HCT116 (cell line): ENCODE results near the gene ASCL1.

Experiments
- EZH2 ChIP-seq: fragments of 200-600 bp; sonication (generic); IDR thresholded peaks from 2 replicates; pipeline ENCODE4 v1.6.1; 2017; ENCODE audit warnings: antibody characterized with exemption, mixed run types
- EZH2phosphoT487 ChIP-seq: fragments of 200-600 bp; IDR thresholded peaks from 2 replicates; pipeline ENCODE4 v1.6.1; 2018; ENCODE audit warnings: antibody characterized with exemption, borderline replicate concordance
- FOSL1 ChIP-seq: IDR thresholded peaks from 2 replicates; pipeline ENCODE4 v1.6.1; 2012; ENCODE audit warnings: low read depth
- JUND ChIP-seq: IDR thresholded peaks from 2 replicates; pipeline ENCODE4 v1.6.1; 2012
- POLR2A ChIP-seq: IDR thresholded peaks from 2 replicates; pipeline ENCODE4 v1.7.0; 2011; ENCODE audit warnings: borderline replicate concordance; ENCODE audit not compliant: insufficient read depth, insufficient read length; ENCODE audit errors: extremely low read depth
- POLR2AphosphoS5 ChIP-seq: IDR thresholded peaks from 2 replicates; pipeline ENCODE4 v1.6.1; 2011; ENCODE audit warnings: mild to moderate bottlenecking, low read depth, low read length, moderate library complexity
- RAD21 ChIP-seq: IDR thresholded peaks from 2 replicates; pipeline ENCODE4 v1.6.1; 2012; ENCODE audit warnings: low read depth, mild to moderate bottlenecking
- TF ChIP-seq, protein P1 (sequence below): IDR thresholded peaks from 2 replicates; pipeline ENCODE4 v1.6.1; 2012
- TF ChIP-seq, protein P2 (sequence below), 3 experiments: fragments of 200-600 bp in 1 of 3; sonication (generic) in 1 of 3; IDR thresholded peaks in 2 of 3; conservative IDR thresholded peaks in 1 of 3; 2 replicates each; pipeline ENCODE4 v1.5.1; 2012 to 2017; ENCODE audit warnings: low read depth in 2 of 3, low read length in 2 of 3, antibody characterized with exemption in 1 of 3, borderline replicate concordance in 1 of 3, control low read depth in 1 of 3, mild to moderate bottlenecking in 1 of 3, mixed read lengths in 1 of 3, mixed run types in 1 of 3, moderate library complexity in 1 of 3; ENCODE audit not compliant: insufficient read depth in 1 of 3
- TF ChIP-seq, protein P3 (sequence below): IDR thresholded peaks from 2 replicates; pipeline ENCODE4 v1.6.1; 2011; ENCODE audit warnings: mild to moderate bottlenecking, low read length, moderate library complexity; ENCODE audit not compliant: insufficient replicate concordance; ENCODE audit errors: extremely low read depth

DNA sequence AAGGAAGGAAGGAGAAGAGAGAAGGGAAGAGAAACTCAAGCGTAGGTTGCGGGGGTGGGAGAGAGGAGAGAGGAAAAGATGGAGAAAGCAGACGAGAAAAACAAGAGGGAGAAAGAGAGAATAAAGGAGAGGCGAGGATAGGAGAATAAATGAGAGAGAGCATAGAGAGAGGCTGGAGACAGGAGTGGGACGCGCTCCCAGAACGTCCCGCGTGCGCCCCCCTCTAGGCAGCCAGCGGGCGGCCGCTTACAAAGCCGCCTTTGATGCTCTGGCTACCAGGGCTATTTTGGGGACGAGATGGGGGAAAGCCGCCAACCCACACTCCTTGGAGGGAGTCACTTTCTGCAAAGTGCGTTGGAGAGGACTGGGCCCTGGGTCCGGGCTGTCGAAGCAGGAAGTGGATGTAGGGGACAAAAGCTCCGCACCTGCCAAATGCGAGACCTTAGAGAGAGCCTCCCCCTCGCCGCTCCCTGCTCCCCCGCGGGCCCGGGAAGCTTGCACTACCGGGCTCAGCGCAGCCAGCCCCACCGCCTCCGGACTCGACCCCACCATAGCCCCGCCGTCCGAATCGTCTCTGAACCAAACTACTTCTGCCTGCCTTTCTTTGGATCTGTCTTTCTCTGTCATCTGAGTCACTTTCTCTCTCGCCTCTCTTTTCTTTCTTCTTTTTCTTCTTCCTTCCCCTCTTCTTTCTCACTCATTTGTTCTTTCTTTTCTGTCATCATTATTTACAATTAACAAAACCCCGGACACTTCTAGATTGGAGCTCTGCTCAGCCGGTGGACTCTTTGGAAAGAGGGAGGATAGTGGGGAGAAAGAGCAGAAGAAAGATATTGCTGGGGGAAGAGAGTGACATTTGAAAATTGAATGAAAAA is 8.0 kb downstream of the ASCL1 start:
- TF ChIP-seq, protein P1, sequence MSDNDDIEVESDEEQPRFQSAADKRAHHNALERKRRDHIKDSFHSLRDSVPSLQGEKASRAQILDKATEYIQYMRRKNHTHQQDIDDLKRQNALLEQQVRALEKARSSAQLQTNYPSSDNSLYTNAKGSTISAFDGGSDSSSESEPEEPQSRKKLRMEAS = no peak
- TF ChIP-seq, protein P2, sequence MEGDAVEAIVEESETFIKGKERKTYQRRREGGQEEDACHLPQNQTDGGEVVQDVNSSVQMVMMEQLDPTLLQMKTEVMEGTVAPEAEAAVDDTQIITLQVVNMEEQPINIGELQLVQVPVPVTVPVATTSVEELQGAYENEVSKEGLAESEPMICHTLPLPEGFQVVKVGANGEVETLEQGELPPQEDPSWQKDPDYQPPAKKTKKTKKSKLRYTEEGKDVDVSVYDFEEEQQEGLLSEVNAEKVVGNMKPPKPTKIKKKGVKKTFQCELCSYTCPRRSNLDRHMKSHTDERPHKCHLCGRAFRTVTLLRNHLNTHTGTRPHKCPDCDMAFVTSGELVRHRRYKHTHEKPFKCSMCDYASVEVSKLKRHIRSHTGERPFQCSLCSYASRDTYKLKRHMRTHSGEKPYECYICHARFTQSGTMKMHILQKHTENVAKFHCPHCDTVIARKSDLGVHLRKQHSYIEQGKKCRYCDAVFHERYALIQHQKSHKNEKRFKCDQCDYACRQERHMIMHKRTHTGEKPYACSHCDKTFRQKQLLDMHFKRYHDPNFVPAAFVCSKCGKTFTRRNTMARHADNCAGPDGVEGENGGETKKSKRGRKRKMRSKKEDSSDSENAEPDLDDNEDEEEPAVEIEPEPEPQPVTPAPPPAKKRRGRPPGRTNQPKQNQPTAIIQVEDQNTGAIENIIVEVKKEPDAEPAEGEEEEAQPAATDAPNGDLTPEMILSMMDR (IDR thresholded peaks at IDR 0.05 in 2 of 3, conservative IDR thresholded peaks at IDR 0.05 in 1 of 3; ENCODE audit: borderline replicate concordance in 1 of 3, insufficient read depth in 1 of 3, low read depth in 2 of 3, low read length in 2 of 3) = no peak
- no peak for TF ChIP-seq EZH2
- TF ChIP-seq FOSL1 = no peak
- no peak for TF ChIP-seq EZH2phosphoT487
- TF ChIP-seq POLR2AphosphoS5 = no peak
- no peak for TF ChIP-seq POLR2A
- TF ChIP-seq, protein P3, sequence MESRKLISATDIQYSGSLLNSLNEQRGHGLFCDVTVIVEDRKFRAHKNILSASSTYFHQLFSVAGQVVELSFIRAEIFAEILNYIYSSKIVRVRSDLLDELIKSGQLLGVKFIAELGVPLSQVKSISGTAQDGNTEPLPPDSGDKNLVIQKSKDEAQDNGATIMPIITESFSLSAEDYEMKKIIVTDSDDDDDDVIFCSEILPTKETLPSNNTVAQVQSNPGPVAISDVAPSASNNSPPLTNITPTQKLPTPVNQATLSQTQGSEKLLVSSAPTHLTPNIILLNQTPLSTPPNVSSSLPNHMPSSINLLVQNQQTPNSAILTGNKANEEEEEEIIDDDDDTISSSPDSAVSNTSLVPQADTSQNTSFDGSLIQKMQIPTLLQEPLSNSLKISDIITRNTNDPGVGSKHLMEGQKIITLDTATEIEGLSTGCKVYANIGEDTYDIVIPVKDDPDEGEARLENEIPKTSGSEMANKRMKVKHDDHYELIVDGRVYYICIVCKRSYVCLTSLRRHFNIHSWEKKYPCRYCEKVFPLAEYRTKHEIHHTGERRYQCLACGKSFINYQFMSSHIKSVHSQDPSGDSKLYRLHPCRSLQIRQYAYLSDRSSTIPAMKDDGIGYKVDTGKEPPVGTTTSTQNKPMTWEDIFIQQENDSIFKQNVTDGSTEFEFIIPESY = no peak
- no peak for TF ChIP-seq JUND
- no peak for TF ChIP-seq RAD21
